ENCODE measurements around the gene ZNF431. TPM values are rescaled to one million over a fixed set of nuclear protein-coding genes. Genes with fewer than 3 reads are reported as not detected.

Gene ZNF431
- total and polyA plus RNA-seq, 2 donors (not counting 1 experiment from before 2014, with no cell fraction given) = 3.7 to 4.3 TPM

- H2AFZ ChIP-seq (ENCODE audit: low read length) = no peak overlapping the region
- H3K4me2 ChIP-seq (ENCODE audit: extremely low read depth, insufficient read depth, low read length) = no peak overlapping the region
- H3K36me3 ChIP-seq (ENCODE audit: control insufficient read depth, insufficient read depth, low read length) = no peaks in the 10 kb centered on the region
- TF ChIP-seq EZH2 (IDR thresholded peaks at IDR 0.05; ENCODE audit: low read length, missing control alignments) (no peak), CTCF (conservative IDR thresholded peaks at IDR 0.05 in 1 of 2, IDR thresholded peaks at IDR 0.05 in 1 of 2; ENCODE audit: low read depth in 1 of 2, low read length in 2 of 2) (no peak)
- no peaks in the 10 kb centered on the region for H3K4me1 ChIP-seq (ENCODE audit: control insufficient read depth, extremely low read depth, insufficient read depth, low read length)
- H3K27me3 ChIP-seq (ENCODE audit: control insufficient read depth, insufficient read depth, low read length) = no peaks in the 10 kb centered on the region
- no peaks in the 10 kb centered on the region for H4K20me1 ChIP-seq (ENCODE audit: control insufficient read depth, extremely low read depth, insufficient read depth, low read length)
- H3K9me3 ChIP-seq (ENCODE audit: control insufficient read depth, insufficient read depth, low read depth, low read length) = no peaks in the 10 kb centered on the region
- no peak overlapping the region for H3K4me3 ChIP-seq (replicated peaks in 1 of 4; ENCODE audit: control extremely low read depth in 1 of 4, insufficient read depth in 1 of 4, low read depth in 3 of 4, low read length in 4 of 4)
- H3K79me2 ChIP-seq (ENCODE audit: control insufficient read depth, insufficient read depth, low read length) = peaks cover 12% of the 10 kb centered on the region
- H3K27ac ChIP-seq (ENCODE audit: insufficient read depth, low read length) = no peak overlapping the region
- DNase-seq (ENCODE audit: low read depth in 2 of 2) = peak; percentile 39 to 80
- no peak overlapping the region for H3K9ac ChIP-seq (ENCODE audit: insufficient read depth, low read length)
Measured at GRCh38 chr19:21158523-21159135, 16.8 kb downstream of the ZNF431 start.

- Histone ChIP-seq H3K9me3 (ENCODE audit: control insufficient read depth, insufficient read depth, low read depth, low read length) (no peaks in the 10 kb centered on the region), H3K9ac (ENCODE audit: insufficient read depth, low read length) (no peak overlapping the region), H3K79me2 (ENCODE audit: control insufficient read depth, insufficient read depth, low read length) (no peaks in the 10 kb centered on the region), H3K4me1 (ENCODE audit: control insufficient read depth, extremely low read depth, insufficient read depth, low read length) (no peaks in the 10 kb centered on the region), H4K20me1 (ENCODE audit: control insufficient read depth, extremely low read depth, insufficient read depth, low read length) (no peaks in the 10 kb centered on the region), H3K27me3 (ENCODE audit: control insufficient read depth, insufficient read depth, low read length) (no peaks in the 10 kb centered on the region), H2AFZ (ENCODE audit: low read length) (no peak overlapping the region), H3K4me3 (replicated peaks in 1 of 4; ENCODE audit: control extremely low read depth in 1 of 4, insufficient read depth in 1 of 4, low read depth in 3 of 4, low read length in 4 of 4) (no peak overlapping the region), H3K4me2 (ENCODE audit: extremely low read depth, insufficient read depth, low read length) (no peak overlapping the region), H3K27ac (ENCODE audit: insufficient read depth, low read length) (no peak overlapping the region), H3K36me3 (ENCODE audit: control insufficient read depth, insufficient read depth, low read length) (no peaks in the 10 kb centered on the region)
- no peak for DNase-seq (ENCODE audit: low read depth in 2 of 2)
- TF ChIP-seq CTCF (conservative IDR thresholded peaks at IDR 0.05 in 1 of 2, IDR thresholded peaks at IDR 0.05 in 1 of 2; ENCODE audit: low read depth in 1 of 2, low read length in 2 of 2) (no peak), EZH2 (IDR thresholded peaks at IDR 0.05; ENCODE audit: low read length, missing control alignments) (no peak)
Measured at GRCh38 chr19:21164541-21164940, 22.7 kb downstream of the ZNF431 start.

GRCh38 chr19:21166436-21166835 lies 24.6 kb downstream of the ZNF431 start:
- Histone ChIP-seq H3K27ac (ENCODE audit: insufficient read depth, low read length) (no peak overlapping the region), H3K27me3 (ENCODE audit: control insufficient read depth, insufficient read depth, low read length) (no peaks in the 10 kb centered on the region), H3K4me1 (ENCODE audit: control insufficient read depth, extremely low read depth, insufficient read depth, low read length) (no peaks in the 10 kb centered on the region), H2AFZ (ENCODE audit: low read length) (no peak overlapping the region), H3K4me3 (replicated peaks in 1 of 4; ENCODE audit: control extremely low read depth in 1 of 4, insufficient read depth in 1 of 4, low read depth in 3 of 4, low read length in 4 of 4) (no peak overlapping the region), H3K4me2 (ENCODE audit: extremely low read depth, insufficient read depth, low read length) (no peak overlapping the region), H3K79me2 (ENCODE audit: control insufficient read depth, insufficient read depth, low read length) (no peaks in the 10 kb centered on the region), H3K36me3 (ENCODE audit: control insufficient read depth, insufficient read depth, low read length) (no peaks in the 10 kb centered on the region), H3K9me3 (ENCODE audit: control insufficient read depth, insufficient read depth, low read depth, low read length) (no peaks in the 10 kb centered on the region), H3K9ac (ENCODE audit: insufficient read depth, low read length) (no peak overlapping the region), H4K20me1 (ENCODE audit: control insufficient read depth, extremely low read depth, insufficient read depth, low read length) (no peaks in the 10 kb centered on the region)
- TF ChIP-seq EZH2 (IDR thresholded peaks at IDR 0.05; ENCODE audit: low read length, missing control alignments) (no peak), CTCF (conservative IDR thresholded peaks at IDR 0.05 in 1 of 2, IDR thresholded peaks at IDR 0.05 in 1 of 2; ENCODE audit: low read depth in 1 of 2, low read length in 2 of 2) (no peak)
- no peak for DNase-seq (ENCODE audit: low read depth in 2 of 2)

Measured in fibroblast of lung (primary cell).